ENCODE measurements around the gene PPY. TPM values are rescaled to one million over a fixed set of nuclear protein-coding genes. Genes with fewer than 3 reads are reported as not detected.
"Not testable (repeated sequence)": the region's sequence is repeated elsewhere in the genome, so short reads cannot be mapped to it uniquely, and the experiment has no call there.

The PPY gene
- total and polyA plus RNA-seq, 9 donors, result not detected

DNA sequence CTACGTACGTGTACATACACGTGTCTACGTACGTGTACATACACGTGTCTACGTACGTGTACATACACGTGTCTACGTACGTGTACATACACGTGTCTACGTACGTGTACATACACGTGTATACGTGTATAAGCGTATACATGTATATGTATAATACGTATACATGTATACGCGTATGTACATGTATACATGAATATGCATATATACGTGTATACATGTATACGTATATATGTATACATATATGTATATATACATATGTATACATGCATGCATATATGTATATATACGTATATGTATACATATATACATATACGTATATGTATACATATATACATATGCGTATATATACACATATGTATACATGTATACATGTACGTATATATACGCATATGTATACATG lies 33.6 kb upstream of the PPY start:
- Histone ChIP-seq H3K36me3 (no peaks in the 10 kb centered on the region), H3K27me3 (no peaks in the 10 kb centered on the region), H3K4me1 (ENCODE audit: insufficient read depth) (no peaks in the 10 kb centered on the region), H3K4me3 (no peak overlapping the region), H3K9me3 (no peaks in the 10 kb centered on the region), H3K27ac (no peak overlapping the region)
- TF ChIP-seq POLR2A (IDR thresholded peaks at IDR 0.05), result no peak
- TF ChIP-seq, protein P1, sequence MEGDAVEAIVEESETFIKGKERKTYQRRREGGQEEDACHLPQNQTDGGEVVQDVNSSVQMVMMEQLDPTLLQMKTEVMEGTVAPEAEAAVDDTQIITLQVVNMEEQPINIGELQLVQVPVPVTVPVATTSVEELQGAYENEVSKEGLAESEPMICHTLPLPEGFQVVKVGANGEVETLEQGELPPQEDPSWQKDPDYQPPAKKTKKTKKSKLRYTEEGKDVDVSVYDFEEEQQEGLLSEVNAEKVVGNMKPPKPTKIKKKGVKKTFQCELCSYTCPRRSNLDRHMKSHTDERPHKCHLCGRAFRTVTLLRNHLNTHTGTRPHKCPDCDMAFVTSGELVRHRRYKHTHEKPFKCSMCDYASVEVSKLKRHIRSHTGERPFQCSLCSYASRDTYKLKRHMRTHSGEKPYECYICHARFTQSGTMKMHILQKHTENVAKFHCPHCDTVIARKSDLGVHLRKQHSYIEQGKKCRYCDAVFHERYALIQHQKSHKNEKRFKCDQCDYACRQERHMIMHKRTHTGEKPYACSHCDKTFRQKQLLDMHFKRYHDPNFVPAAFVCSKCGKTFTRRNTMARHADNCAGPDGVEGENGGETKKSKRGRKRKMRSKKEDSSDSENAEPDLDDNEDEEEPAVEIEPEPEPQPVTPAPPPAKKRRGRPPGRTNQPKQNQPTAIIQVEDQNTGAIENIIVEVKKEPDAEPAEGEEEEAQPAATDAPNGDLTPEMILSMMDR (IDR thresholded peaks at IDR 0.05), result no peak
- TF ChIP-seq EP300 (IDR thresholded peaks at IDR 0.05), result no peak
- DNase-seq, result no peak
- intact Hi-C loops (cut with DNase I), result no loop called here
- WGBS, 3 donors, result 58 to 84% (median 70%) methylated on average over 16 to 21 of the region's 27 CpGs

DNA sequence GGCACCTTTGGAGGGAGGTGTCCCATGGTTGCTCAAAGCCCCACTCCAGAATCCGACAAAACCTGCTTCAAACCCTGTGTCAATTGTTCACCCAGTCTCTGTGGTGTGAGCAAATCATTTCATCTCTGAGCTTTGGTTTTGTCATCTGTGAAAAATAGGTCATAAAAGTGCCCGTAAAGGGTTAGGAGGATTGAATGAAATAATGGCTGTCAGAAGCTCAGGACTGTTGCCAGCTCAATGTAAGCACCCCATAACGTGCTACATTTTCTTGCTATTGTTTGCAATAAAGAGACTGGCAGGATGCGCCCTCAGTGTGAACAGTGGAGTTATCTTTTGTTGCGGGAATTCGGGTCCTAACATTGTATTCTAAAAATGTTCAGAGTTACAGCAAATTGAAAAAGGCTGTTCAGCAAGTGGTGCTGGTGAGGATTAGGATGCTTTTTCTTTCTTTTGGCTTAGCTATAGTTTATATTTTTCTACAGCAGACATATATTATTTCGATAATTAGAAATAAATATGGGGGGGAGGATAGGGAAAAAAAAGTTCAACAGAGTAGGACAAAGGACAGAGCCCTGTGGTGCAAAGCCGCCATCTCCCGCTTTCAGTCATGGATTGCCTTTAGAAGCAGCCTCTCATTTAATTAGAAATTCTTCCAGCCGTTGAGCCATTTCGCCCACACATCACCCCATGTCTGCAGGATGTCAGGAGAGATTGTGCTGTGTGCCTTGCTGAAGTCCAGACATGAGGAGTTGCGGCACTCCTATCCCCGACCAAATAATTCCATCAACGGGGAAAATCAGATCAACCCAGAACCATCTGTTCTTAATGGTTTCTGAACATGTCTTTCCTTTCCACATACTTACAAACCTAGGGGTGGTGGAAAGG lies 32.3 kb upstream of the PPY start:
- H3K4me1 ChIP-seq (ENCODE audit: insufficient read depth), result no peaks in the 10 kb centered on the region
- no peak overlapping the region for H3K4me3 ChIP-seq
- H3K27me3 ChIP-seq, result no peaks in the 10 kb centered on the region
- no peak for DNase-seq
- H3K9me3 ChIP-seq, result no peaks in the 10 kb centered on the region
- TF ChIP-seq POLR2A (IDR thresholded peaks at IDR 0.05) (no peak), EP300 (IDR thresholded peaks at IDR 0.05) (no peak)
- TF ChIP-seq, protein P1 (IDR thresholded peaks at IDR 0.05), result no peak
- intact Hi-C loops (cut with DNase I), result no loop called here
- H3K36me3 ChIP-seq, result no peaks in the 10 kb centered on the region
- WGBS, 3 donors, result 33 to 45% (median 35%) methylated on average over 14 of the region's 14 CpGs
- no peak overlapping the region for H3K27ac ChIP-seq

DNA sequence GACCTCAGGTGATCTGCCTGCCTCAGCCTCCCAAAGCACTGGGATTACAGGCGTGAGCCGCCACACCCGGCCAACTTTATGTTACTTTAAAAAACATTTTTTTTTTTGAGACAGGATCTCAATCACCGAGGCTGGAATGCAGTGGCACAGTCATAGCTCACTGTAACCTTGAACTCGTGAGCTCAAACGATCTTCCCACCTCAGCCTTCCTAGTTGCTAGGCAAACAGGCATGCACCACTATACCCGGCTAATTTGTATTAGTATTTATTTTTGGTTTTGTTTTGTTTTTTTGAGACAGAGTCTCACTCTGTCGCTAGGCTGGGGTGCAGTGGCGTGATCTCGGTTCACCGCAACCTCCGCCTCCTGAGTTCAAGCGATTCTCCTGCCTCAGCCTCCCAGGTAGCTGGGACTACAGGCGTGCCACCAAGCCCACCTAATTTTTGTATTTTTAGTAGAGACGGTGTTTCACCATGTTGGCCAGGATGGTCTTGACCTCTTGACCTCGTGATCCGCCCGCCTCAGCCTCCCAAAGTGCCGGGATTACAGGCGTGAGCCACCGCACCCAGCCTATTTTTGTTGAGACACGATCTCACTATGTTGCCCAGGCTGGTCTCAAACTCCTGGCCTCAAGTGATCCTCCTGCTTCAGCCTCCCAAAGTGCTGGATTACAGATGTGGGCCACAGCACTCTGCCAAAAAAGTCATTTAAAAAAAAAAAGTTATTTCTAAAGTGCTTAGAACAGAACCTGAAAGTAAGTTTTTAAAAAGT lies 30.4 kb upstream of the PPY start:
- DNase-seq; H3K27ac ChIP-seq; H3K4me1 ChIP-seq (ENCODE audit: insufficient read depth); H3K4me3 ChIP-seq; intact Hi-C loops (cut with DNase I); H3K36me3 ChIP-seq; H3K27me3 ChIP-seq; H3K9me3 ChIP-seq: not testable (repeated sequence)
- 77 to 84% (median 81%) methylated on average over 22 of the region's 22 CpGs for WGBS, 3 donors

DNA sequence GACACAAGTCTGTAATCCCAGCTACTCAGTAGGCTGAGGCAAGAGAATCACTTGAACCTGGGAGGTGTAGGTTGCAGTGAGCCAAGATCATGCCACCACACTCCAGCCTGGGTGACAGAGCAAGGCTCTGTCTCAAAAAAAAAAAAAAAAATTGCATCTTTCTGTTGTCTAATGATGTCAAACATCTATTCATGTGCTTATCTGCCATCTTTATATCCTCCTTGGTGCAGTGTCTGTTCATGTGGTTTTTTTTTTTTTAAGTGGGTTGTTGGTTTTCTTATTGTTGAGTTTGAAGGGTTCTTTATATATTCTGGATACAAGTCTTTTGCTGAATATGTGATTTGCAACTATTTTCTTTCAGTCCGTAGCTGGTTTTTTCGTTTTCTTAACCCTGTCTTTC lies 29.2 kb upstream of the PPY start:
- intact Hi-C loops (cut with DNase I); H3K36me3 ChIP-seq; H3K9me3 ChIP-seq; H3K4me3 ChIP-seq; H3K27me3 ChIP-seq; H3K27ac ChIP-seq; DNase-seq; H3K4me1 ChIP-seq (ENCODE audit: insufficient read depth): not testable (repeated sequence)
- 34 to 52% (median 42%) methylated on average over 2 of the region's 2 CpGs for WGBS, 3 donors

DNA sequence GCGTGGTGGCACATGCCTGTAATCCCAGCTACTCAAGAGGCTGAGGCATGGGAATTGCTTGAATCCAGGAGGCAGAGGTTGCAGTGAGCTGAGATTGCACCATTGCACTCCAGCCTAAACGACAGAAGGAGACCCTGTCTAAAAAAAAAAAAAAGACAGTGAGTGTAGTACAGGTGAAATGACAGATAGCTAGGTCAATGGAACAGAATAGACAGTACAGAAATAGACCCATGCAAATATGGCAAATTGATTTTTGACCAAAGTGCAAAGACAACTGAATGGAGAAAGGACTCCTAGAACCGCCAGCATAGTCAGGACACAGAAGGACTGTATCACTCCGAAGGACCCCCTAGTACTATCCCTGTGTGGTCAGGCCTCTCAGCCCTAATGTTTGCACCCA lies 28.1 kb upstream of the PPY start:
- H3K27ac ChIP-seq, result no peak overlapping the region
- 65 to 85% (median 74%) methylated on average over 4 of the region's 4 CpGs for WGBS, 3 donors
- no peaks in the 10 kb centered on the region for H3K4me1 ChIP-seq (ENCODE audit: insufficient read depth)
- DNase-seq, result no peak
- H3K9me3 ChIP-seq, result no peaks in the 10 kb centered on the region
- H3K27me3 ChIP-seq, result no peaks in the 10 kb centered on the region
- H3K4me3 ChIP-seq, result no peak overlapping the region
- intact Hi-C loops (cut with DNase I), result no loop called here
- TF ChIP-seq, protein P1 (IDR thresholded peaks at IDR 0.05), result no peak
- no peak for TF ChIP-seq EP300 (IDR thresholded peaks at IDR 0.05)
- no peak for TF ChIP-seq POLR2A (IDR thresholded peaks at IDR 0.05)
- no peaks in the 10 kb centered on the region for H3K36me3 ChIP-seq

Data from ovary (tissue), 9 donors.